Lung (tissue), 12 donors: ENCODE data around the gene PNKD. TPM values are rescaled to one million over a fixed set of nuclear protein-coding genes. Genes with fewer than 3 reads are reported as not detected.

ENCODE experiments used
- ATAC-seq: fragments of 200-7000 bp; cut with Tn5 transposase; one replicate; pipeline ENCODE4 v1.9.1; 2020; ENCODE audit warnings: moderate number of reproducible peaks; ENCODE audit not compliant: insufficient read depth, low FRiP score
- DNase-seq, 3 donors: peaks; one replicate each; pipeline ENCODE4 v3.0.0-alpha.2; 2013 to 2017
- H3K27ac ChIP-seq, 2 donors: one replicate each; pipeline ENCODE4 v1.5.1; 2013; ENCODE audit warnings: mild to moderate bottlenecking in 2 of 2, moderate library complexity in 2 of 2, control low read depth in 1 of 2, inconsistent platforms in 1 of 2, low read depth in 1 of 2, low read length in 1 of 2
- H3K27me3 ChIP-seq, 3 donors: one replicate each; pipeline ENCODE4 v1.5.1; 2013; ENCODE audit warnings: low read length in 2 of 3; ENCODE audit not compliant: control insufficient read depth in 3 of 3, insufficient read depth in 3 of 3
- H3K36me3 ChIP-seq, 4 donors: one replicate each; pipeline ENCODE4 v1.5.1; 2013; ENCODE audit warnings: low read length in 4 of 4, mild to moderate bottlenecking in 1 of 4, moderate library complexity in 1 of 4; ENCODE audit not compliant: control insufficient read depth in 4 of 4, insufficient read depth in 4 of 4
- H3K4me1 ChIP-seq, 5 donors: one replicate each; pipeline ENCODE4 v1.5.1; 2013; ENCODE audit warnings: low read length in 5 of 5, mild to moderate bottlenecking in 2 of 5, moderate library complexity in 1 of 5; ENCODE audit not compliant: control insufficient read depth in 5 of 5, insufficient read depth in 5 of 5
- H3K4me3 ChIP-seq: one replicate; pipeline ENCODE4 v1.5.1; 2013; ENCODE audit warnings: mild to moderate bottlenecking, control low read depth, moderate library complexity
- H3K9ac ChIP-seq, 2 donors: one replicate each; pipeline ENCODE4 v1.5.1; 2013; ENCODE audit warnings: low read length in 2 of 2, control low read depth in 1 of 2; ENCODE audit not compliant: insufficient read depth in 1 of 2
- H3K9me3 ChIP-seq, 4 donors: one replicate each; pipeline ENCODE4 v1.5.1; 2013; ENCODE audit warnings: low read length in 3 of 4, mild to moderate bottlenecking in 1 of 4, moderate library complexity in 1 of 4; ENCODE audit not compliant: control insufficient read depth in 4 of 4, insufficient read depth in 3 of 4
- WGBS, 2 donors: extraction: QIAGEN DNeasy Blood & Tissue Kit; methylation state at CpG; one replicate each; pipeline ENCODE4 v1.1.7; 2013; 5-methylcytosine and 5-hydroxymethylcytosine counted together
- polyA plus RNA-seq, 2 donors: library from polyadenylated mRNA; stranded (reverse); fragments of 200-250 nt; gene quantifications; one replicate each; pipeline ENCODE4 v1.2.1, GENCODE V29; 2013
- total RNA-seq, 2 donors: library from RNA; depleted of rRNA in 1 of 2; stranded (reverse); fragments of >200 nt in 1 of 2; gene quantifications; one replicate each; pipeline ENCODE4 v1.2.1, GENCODE V29; 2014 to 2021
- TF ChIP-seq, protein P1 (sequence below): IDR thresholded peaks from 2 replicates; pipeline ENCODE4 v1.5.1; 2012; ENCODE audit warnings: mild to moderate bottlenecking; ENCODE audit errors: control extremely low read depth, extremely low read depth
- donor health status: control.
- donor health status: control.
- donor health status: Bipolar disorder and iron deficiency.
- donor health status: healthy.
- donor health status: DM: yes; HTN: yes; CAD: no.

Gene PNKD
- total and polyA plus RNA-seq, 4 donors, result 83.8 to 137 (median 114) TPM

DNA sequence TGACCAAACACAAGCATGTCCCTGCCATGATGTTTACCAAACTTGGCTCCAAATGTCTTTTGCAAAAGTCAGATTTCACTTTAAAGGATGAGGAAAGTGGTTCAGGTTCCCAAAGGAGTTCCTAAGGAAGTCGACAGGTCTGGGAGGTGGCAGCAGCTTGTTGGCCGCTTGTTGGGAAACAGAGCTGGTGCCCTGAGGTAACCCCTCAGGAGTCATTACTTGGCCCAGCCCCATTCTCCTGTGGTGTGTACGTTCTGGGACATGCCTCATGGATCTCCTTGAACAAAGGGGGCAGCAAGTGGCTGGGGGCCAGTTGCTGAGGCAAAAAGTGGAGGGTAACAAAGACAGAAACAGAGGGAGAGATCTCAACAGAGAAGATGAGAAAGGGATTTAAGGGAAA, 11.1 kb downstream of the PNKD start:
- DNase-seq, result no peak
- Histone ChIP-seq H3K9ac (no peak overlapping the region), H3K36me3 (peaks cover 6 to 59% (median 27%) of the 10 kb centered on the region in 4 donors), H3K27me3 (no peaks in the 10 kb centered on the region), H3K4me3 (no peak overlapping the region), H3K9me3 (no peaks in the 10 kb centered on the region), H3K27ac (peak overlapping the region; percentile 64 to 83), H3K4me1 (peaks cover 0 to 34% (median 13%) of the 10 kb centered on the region in 5 donors)
- TF ChIP-seq, protein P1, sequence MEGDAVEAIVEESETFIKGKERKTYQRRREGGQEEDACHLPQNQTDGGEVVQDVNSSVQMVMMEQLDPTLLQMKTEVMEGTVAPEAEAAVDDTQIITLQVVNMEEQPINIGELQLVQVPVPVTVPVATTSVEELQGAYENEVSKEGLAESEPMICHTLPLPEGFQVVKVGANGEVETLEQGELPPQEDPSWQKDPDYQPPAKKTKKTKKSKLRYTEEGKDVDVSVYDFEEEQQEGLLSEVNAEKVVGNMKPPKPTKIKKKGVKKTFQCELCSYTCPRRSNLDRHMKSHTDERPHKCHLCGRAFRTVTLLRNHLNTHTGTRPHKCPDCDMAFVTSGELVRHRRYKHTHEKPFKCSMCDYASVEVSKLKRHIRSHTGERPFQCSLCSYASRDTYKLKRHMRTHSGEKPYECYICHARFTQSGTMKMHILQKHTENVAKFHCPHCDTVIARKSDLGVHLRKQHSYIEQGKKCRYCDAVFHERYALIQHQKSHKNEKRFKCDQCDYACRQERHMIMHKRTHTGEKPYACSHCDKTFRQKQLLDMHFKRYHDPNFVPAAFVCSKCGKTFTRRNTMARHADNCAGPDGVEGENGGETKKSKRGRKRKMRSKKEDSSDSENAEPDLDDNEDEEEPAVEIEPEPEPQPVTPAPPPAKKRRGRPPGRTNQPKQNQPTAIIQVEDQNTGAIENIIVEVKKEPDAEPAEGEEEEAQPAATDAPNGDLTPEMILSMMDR, result no peak
- 65 to 75% methylated on average over 3 of the region's 3 CpGs for WGBS, 2 donors
- no peak for ATAC-seq

DNA sequence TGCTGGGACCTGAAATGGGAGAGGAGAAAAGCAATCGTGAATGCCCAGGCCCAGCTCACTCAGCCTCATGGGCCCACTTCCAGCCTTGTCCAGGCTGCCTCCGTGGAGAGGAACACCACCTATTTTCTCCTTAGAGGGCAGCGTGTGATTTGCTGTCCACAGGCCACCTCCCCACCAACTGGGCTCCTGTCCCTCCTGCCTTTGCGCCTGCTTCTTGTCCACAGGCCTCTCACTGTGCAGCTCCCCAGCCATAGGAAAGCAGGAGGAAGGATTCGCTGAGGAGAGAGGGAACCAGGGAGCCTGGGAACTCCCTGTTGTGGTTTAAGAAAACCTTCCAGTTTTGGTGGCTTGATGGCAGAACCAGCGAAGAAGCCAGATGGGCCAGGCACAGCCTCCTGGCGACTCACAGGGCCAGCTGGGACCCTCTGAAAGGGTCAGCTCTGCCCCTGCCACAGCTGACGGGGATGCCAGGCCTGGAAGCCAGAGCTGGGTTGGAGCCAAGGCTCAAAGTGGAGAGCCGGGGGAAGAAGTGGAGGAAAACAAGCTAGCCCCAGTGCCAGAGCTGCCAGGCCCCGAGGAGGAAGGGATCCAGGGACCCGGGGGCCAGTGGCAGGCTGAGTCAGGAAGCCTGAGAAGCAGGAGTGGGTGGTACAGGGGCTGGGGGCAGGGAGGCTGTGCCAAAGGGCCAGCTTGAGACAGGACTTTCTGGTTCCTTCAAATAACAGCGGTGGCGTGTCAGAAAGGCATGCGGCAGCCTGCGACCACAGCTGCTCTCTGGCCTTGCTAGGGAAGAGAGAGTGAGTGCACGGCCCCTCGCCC, 12.1 kb downstream of the PNKD start:
- Histone ChIP-seq H3K27me3 (no peaks in the 10 kb centered on the region), H3K27ac (peak overlapping the region; percentile 64 to 83), H3K36me3 (peaks cover 6 to 50% (median 25%) of the 10 kb centered on the region in 4 donors), H3K9ac (peak overlapping the region in 1 of 2 donors; percentile 55), H3K4me3 (no peak overlapping the region), H3K9me3 (no peaks in the 10 kb centered on the region), H3K4me1 (peaks cover 0 to 36% (median 18%) of the 10 kb centered on the region in 5 donors)
- WGBS, 2 donors, result 54 to 73% methylated on average over 17 of the region's 17 CpGs
- peak; percentile 53 to 79 (median 79) for DNase-seq
- ATAC-seq, result no peak
- TF ChIP-seq, protein P1, result no peak

DNA sequence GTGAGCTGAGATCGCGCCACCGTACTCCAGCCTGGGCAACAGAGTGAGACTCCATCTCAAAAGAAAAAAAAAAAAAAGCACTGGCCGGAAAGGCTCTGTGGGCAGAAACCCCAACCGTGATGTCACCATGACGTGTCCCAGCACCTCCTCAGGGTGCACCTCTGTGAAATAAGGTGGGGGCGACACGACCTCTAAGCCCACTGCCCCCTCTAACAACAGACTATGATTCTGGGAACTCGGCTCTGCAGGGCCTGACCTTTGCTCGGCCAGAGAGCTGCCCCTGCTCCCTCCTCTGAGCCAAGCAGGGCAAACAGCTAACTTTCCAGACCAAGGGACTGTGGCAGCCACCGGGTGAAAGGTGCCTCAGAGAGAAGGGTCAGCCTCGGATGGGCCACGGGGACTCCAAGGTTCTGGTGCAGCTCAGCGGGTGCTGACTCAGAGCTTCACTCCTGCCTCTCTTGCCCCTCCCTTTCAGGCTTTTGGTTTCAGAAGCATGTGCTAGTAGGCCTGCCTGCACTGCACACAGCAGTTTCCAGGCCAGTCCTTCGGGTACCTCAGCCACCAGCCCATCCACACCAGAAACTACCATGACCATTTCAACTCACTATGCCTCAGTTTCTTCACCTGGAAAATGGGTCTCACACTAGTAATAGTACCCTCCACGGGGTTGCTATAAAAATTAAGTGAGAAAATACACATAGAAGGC, 13.9 kb downstream of the PNKD start:
- Histone ChIP-seq H3K4me1 (peaks cover 0 to 40% (median 18%) of the 10 kb centered on the region in 5 donors), H3K9me3 (no peaks in the 10 kb centered on the region), H3K4me3 (no peak overlapping the region), H3K27ac (peak overlapping the region; percentile 60 to 96), H3K9ac (no peak overlapping the region), H3K27me3 (no peaks in the 10 kb centered on the region), H3K36me3 (peaks cover 0 to 31% (median 11%) of the 10 kb centered on the region in 4 donors)
- TF ChIP-seq, protein P1, result no peak
- ATAC-seq (no peak), DNase-seq (no peak)
- WGBS, 2 donors, result 61 to 75% methylated on average over 16 of the region's 16 CpGs
